ENCODE data around the gene ALOX5. TPM values are rescaled to one million over a fixed set of nuclear protein-coding genes. Genes with fewer than 3 reads are reported as not detected.

The ALOX5 gene
- total RNA-seq, 1 experiment from 2014 or later = 6.1 TPM

DNA sequence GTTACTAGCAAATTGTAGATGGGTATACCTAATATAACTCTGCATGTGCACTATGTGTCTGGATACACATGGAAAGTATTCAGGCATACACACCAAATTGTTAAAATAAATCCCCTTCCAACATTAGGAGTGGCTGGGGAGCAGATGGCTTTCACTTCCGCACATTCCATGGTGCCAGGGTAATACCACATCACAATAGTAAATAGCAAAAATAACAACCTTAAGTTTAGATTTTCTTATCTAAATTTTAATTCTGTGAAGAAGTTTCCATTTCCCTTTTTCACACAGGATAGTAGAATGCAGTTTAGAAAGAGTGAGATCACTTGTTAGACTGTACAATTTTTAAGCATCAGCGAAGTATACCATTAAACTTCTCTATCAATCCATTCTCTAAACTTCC lies 5.8 kb upstream of the ALOX5 start:
- ChIA-PET RAD21 (ENCODE audit: low non-redundant PET in 1 of 2, low total read pairs in 2 of 2, uncharacterized antibody in 2 of 2, unreplicated experiment in 2 of 2) (no interaction called here), CTCF (no interaction called here), POLR2A (no interaction called here)
- no peaks in the 10 kb centered on the region for H3K79me2 ChIP-seq (ENCODE audit: insufficient read depth, low read length)
- intact Hi-C loops (cut with micrococcal nuclease) = no loop called here
- no peak overlapping the region for H2AFZ ChIP-seq (ENCODE audit: low read depth, low read length, poor library complexity, severe bottlenecking)
- BruUV-seq (replicated peaks) = no TSS peak
- H3K27me3 ChIP-seq (ENCODE audit: insufficient read depth, low read length) = peaks cover 39% of the 10 kb centered on the region
- H3K9me2 ChIP-seq (ENCODE audit: insufficient read depth) = no peaks in the 10 kb centered on the region
- H3K36me3 ChIP-seq (ENCODE audit: control insufficient read depth in 1 of 2, insufficient read depth in 2 of 2, low read length in 2 of 2) = no peaks in the 10 kb centered on the region
- H3K9ac ChIP-seq (ENCODE audit: low read length) = no peak overlapping the region
- no peak overlapping the region for H3K4me3 ChIP-seq (replicated peaks in 1 of 2; ENCODE audit: low read depth in 1 of 2, low read length in 2 of 2)
- no peaks in the 10 kb centered on the region for H3K9me3 ChIP-seq (ENCODE audit: control insufficient read depth in 1 of 2, insufficient read depth in 1 of 2, low read depth in 1 of 2, low read length in 2 of 2)
- TF ChIP-seq YY1 (IDR thresholded peaks at IDR 0.05; ENCODE audit: extremely low read depth, insufficient replicate concordance, low read depth, low read length) (no peak), ZNF274 (IDR thresholded peaks at IDR 0.05; ENCODE audit: low read depth, low read length) (no peak)
- peaks cover 0 to 3% of the 10 kb centered on the region in 2 experiments; a peak in 3 of 4 replicates for H3K4me1 ChIP-seq (ENCODE audit: control insufficient read depth in 1 of 2, insufficient read depth in 2 of 2, low read length in 2 of 2)
- ATAC-seq = no peak
- no peak for DNase-seq (ENCODE audit: low read depth, low spot score)
- H3K4me2 ChIP-seq (ENCODE audit: low read length) = no peak overlapping the region
- H3K27ac ChIP-seq (ENCODE audit: low read depth, low read length) = no peak overlapping the region
- H4K20me1 ChIP-seq (ENCODE audit: insufficient read depth) = no peaks in the 10 kb centered on the region

DNA sequence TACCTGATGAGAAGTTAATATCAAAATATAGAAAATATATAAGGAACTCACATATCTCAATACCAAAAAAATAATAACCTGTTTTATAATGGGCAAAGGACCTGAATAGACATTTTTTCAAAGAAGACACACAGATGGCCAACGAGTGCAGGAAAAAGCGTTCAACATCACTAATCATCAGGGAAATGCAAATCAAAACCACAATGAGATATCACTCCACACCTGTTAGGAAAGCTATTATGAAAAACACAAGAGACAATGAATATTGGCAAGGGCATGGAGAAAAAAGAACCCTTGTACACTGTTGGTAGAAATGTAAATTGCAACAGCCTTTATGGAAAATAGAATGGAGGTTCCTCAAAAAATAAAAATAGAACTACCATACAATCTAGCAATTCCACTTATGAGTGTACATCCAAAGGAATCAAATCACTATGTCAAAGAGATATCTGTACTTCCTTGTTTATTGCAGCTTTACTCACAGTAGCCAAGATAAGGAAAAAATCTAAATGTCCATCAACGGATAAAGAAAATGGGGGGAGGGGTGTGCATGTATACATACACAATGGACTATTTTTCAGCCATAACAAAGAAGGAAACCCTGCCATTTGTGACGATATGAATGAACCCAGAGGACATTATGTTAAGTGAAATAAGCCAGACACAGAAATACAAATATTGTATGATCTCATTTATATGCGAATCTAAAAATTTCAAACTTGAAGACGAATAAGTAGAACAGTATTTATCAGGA lies 3.6 kb upstream of the ALOX5 start:
- H3K27ac ChIP-seq (ENCODE audit: low read depth, low read length) = no peak overlapping the region
- no peak overlapping the region for H3K4me3 ChIP-seq (replicated peaks in 1 of 2; ENCODE audit: low read depth in 1 of 2, low read length in 2 of 2)
- POLR2A ChIA-PET = no interaction called here
- H3K36me3 ChIP-seq (ENCODE audit: control insufficient read depth in 1 of 2, insufficient read depth in 2 of 2, low read length in 2 of 2) = no peaks in the 10 kb centered on the region
- H3K4me2 ChIP-seq (ENCODE audit: low read length) = no peak overlapping the region
- no peaks in the 10 kb centered on the region for H3K9me3 ChIP-seq (ENCODE audit: control insufficient read depth in 1 of 2, insufficient read depth in 1 of 2, low read depth in 1 of 2, low read length in 2 of 2)
- no peak overlapping the region for H2AFZ ChIP-seq (ENCODE audit: low read depth, low read length, poor library complexity, severe bottlenecking)
- CTCF ChIA-PET = interaction anchor here (0.6 kb wide), 1 partner anchor 121 kb away, joined by 3 read pairs; no protein-coding TSS in a partner anchor
- BruUV-seq (replicated peaks) = no TSS peak
- no peak for DNase-seq (ENCODE audit: low read depth, low spot score)
- no peaks in the 10 kb centered on the region for H3K9me2 ChIP-seq (ENCODE audit: insufficient read depth)
- intact Hi-C loops (cut with micrococcal nuclease) = no loop called here
- RAD21 ChIA-PET (ENCODE audit: low non-redundant PET in 1 of 2, low total read pairs in 2 of 2, uncharacterized antibody in 2 of 2, unreplicated experiment in 2 of 2) = no interaction called here
- ATAC-seq = no peak
- no peak overlapping the region for H3K9ac ChIP-seq (ENCODE audit: low read length)
- no peaks in the 10 kb centered on the region for H3K79me2 ChIP-seq (ENCODE audit: insufficient read depth, low read length)
- peaks cover 14 to 24% of the 10 kb centered on the region in 2 experiments; a peak in 3 of 4 replicates for H3K4me1 ChIP-seq (ENCODE audit: control insufficient read depth in 1 of 2, insufficient read depth in 2 of 2, low read length in 2 of 2)
- no peaks in the 10 kb centered on the region for H4K20me1 ChIP-seq (ENCODE audit: insufficient read depth)
- H3K27me3 ChIP-seq (ENCODE audit: insufficient read depth, low read length) = peaks cover 50% of the 10 kb centered on the region
- TF ChIP-seq ZFX (IDR thresholded peaks at IDR 0.05) (no peak), TCF7L2 (IDR thresholded peaks at IDR 0.05; ENCODE audit: borderline replicate concordance, extremely low read depth, insufficient read depth, insufficient read length) (no peak), SP1 (IDR thresholded peaks at IDR 0.05; ENCODE audit: low read depth) (no peak), EGR1 (IDR thresholded peaks at IDR 0.05; ENCODE audit: low read depth) (no peak)
- TF ChIP-seq, protein P1, sequence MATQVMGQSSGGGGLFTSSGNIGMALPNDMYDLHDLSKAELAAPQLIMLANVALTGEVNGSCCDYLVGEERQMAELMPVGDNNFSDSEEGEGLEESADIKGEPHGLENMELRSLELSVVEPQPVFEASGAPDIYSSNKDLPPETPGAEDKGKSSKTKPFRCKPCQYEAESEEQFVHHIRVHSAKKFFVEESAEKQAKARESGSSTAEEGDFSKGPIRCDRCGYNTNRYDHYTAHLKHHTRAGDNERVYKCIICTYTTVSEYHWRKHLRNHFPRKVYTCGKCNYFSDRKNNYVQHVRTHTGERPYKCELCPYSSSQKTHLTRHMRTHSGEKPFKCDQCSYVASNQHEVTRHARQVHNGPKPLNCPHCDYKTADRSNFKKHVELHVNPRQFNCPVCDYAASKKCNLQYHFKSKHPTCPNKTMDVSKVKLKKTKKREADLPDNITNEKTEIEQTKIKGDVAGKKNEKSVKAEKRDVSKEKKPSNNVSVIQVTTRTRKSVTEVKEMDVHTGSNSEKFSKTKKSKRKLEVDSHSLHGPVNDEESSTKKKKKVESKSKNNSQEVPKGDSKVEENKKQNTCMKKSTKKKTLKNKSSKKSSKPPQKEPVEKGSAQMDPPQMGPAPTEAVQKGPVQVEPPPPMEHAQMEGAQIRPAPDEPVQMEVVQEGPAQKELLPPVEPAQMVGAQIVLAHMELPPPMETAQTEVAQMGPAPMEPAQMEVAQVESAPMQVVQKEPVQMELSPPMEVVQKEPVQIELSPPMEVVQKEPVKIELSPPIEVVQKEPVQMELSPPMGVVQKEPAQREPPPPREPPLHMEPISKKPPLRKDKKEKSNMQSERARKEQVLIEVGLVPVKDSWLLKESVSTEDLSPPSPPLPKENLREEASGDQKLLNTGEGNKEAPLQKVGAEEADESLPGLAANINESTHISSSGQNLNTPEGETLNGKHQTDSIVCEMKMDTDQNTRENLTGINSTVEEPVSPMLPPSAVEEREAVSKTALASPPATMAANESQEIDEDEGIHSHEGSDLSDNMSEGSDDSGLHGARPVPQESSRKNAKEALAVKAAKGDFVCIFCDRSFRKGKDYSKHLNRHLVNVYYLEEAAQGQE (IDR thresholded peaks at IDR 0.05; ENCODE audit: low read depth) = no peak
- TF ChIP-seq, protein P2, sequence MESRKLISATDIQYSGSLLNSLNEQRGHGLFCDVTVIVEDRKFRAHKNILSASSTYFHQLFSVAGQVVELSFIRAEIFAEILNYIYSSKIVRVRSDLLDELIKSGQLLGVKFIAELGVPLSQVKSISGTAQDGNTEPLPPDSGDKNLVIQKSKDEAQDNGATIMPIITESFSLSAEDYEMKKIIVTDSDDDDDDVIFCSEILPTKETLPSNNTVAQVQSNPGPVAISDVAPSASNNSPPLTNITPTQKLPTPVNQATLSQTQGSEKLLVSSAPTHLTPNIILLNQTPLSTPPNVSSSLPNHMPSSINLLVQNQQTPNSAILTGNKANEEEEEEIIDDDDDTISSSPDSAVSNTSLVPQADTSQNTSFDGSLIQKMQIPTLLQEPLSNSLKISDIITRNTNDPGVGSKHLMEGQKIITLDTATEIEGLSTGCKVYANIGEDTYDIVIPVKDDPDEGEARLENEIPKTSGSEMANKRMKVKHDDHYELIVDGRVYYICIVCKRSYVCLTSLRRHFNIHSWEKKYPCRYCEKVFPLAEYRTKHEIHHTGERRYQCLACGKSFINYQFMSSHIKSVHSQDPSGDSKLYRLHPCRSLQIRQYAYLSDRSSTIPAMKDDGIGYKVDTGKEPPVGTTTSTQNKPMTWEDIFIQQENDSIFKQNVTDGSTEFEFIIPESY (IDR thresholded peaks at IDR 0.05; ENCODE audit: extremely low read depth, insufficient replicate concordance, low read length) = no peak
- TF ChIP-seq, protein P3, sequence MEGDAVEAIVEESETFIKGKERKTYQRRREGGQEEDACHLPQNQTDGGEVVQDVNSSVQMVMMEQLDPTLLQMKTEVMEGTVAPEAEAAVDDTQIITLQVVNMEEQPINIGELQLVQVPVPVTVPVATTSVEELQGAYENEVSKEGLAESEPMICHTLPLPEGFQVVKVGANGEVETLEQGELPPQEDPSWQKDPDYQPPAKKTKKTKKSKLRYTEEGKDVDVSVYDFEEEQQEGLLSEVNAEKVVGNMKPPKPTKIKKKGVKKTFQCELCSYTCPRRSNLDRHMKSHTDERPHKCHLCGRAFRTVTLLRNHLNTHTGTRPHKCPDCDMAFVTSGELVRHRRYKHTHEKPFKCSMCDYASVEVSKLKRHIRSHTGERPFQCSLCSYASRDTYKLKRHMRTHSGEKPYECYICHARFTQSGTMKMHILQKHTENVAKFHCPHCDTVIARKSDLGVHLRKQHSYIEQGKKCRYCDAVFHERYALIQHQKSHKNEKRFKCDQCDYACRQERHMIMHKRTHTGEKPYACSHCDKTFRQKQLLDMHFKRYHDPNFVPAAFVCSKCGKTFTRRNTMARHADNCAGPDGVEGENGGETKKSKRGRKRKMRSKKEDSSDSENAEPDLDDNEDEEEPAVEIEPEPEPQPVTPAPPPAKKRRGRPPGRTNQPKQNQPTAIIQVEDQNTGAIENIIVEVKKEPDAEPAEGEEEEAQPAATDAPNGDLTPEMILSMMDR (IDR thresholded peaks at IDR 0.05 in 2 of 3, conservative IDR thresholded peaks at IDR 0.05 in 1 of 3; ENCODE audit: borderline replicate concordance in 1 of 3, insufficient read depth in 1 of 3, low read depth in 2 of 3, low read length in 2 of 3) = no peak
- TF ChIP-seq, protein P4, sequence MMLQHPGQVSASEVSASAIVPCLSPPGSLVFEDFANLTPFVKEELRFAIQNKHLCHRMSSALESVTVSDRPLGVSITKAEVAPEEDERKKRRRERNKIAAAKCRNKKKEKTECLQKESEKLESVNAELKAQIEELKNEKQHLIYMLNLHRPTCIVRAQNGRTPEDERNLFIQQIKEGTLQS (IDR thresholded peaks at IDR 0.05) = no peak

All from HCT116 (cell line).